HG02943 (cell line): Measurements from ENCODE around the gene CAAP1.
"Not testable (repeated sequence)": the region's sequence is repeated elsewhere in the genome, so short reads cannot be mapped to it uniquely, and the experiment has no call there.

Experiments
- ATAC-seq: cut with Tn5 transposase; IDR thresholded peaks from one replicate; pipeline ENCODE4 v1.9.1; 2021; ENCODE audit warnings: mild to moderate bottlenecking, low read depth, moderate library complexity; ENCODE audit not compliant: unreplicated experiment

Gene CAAP1

GRCh38 chr9:26856413-26857032, 36.1 kb downstream of the CAAP1 start:
- ATAC-seq = no peak

- no peak for ATAC-seq
These were observed 41.6 kb downstream of the CAAP1 start for GRCh38 chr9:26850995-26851394.

- ATAC-seq = no peak
These were observed 58.8 kb downstream of the CAAP1 start for GRCh38 chr9:26833792-26834191.

- not testable (repeated sequence) for ATAC-seq
These were observed 64.1 kb downstream of the CAAP1 start for GRCh38 chr9:26828391-26828955.

- no peak for ATAC-seq
These were observed 77.8 kb downstream of the CAAP1 start for GRCh38 chr9:26814799-26815198.

GRCh38 chr9:26813247-26813646, 79.4 kb downstream of the CAAP1 start:
- ATAC-seq = no peak

GRCh38 chr9:26812217-26812616, 80.4 kb downstream of the CAAP1 start:
- ATAC-seq = no peak

GRCh38 chr9:26811106-26811505, 81.5 kb downstream of the CAAP1 start:
- no peak for ATAC-seq

- no peak for ATAC-seq
These were observed 82.8 kb downstream of the CAAP1 start for GRCh38 chr9:26809795-26810194.

GRCh38 chr9:26807161-26807560, 85.4 kb downstream of the CAAP1 start:
- ATAC-seq = no peak

- ATAC-seq = no peak
These were observed 89.7 kb downstream of the CAAP1 start for GRCh38 chr9:26802921-26803320.

- ATAC-seq = no peak
These were observed 90.8 kb downstream of the CAAP1 start for GRCh38 chr9:26801772-26802171.

GRCh38 chr9:26800322-26800721, 92.3 kb downstream of the CAAP1 start:
- no peak for ATAC-seq

- no peak for ATAC-seq
These were observed 101.3 kb downstream of the CAAP1 start for GRCh38 chr9:26791274-26791673.
